WERI-Rb-1 (cell line): ENCODE data around the gene ARHGEF2.

Source experiments
- DNase-seq: peaks from one replicate; pipeline ENCODE4 v3.0.0-alpha.2; 2020
- H3K27ac ChIP-seq: fragments of 250-450 bp; sonication (Bioruptor Pico); 2 replicates; pipeline ENCODE4 v1.5.1; 2020; ENCODE audit warnings: mild to moderate bottlenecking, moderate library complexity
- H3K27me3 ChIP-seq: fragments of 250-450 bp; sonication (Bioruptor Pico); 2 replicates; pipeline ENCODE4 v1.5.1; 2021; ENCODE audit warnings: mild to moderate bottlenecking, low read depth, moderate library complexity; ENCODE audit not compliant: insufficient read depth, severe bottlenecking
- H3K36me3 ChIP-seq: fragments of 250-450 bp; sonication (Bioruptor Pico); 2 replicates; pipeline ENCODE4 v1.5.1; 2020; ENCODE audit warnings: mild to moderate bottlenecking, moderate library complexity
- H3K4me3 ChIP-seq: 2 replicates; pipeline ENCODE4 v1.5.1; 2011; ENCODE audit warnings: low read depth, mild to moderate bottlenecking, control low read depth, low read length
- H3K9me3 ChIP-seq: fragments of 250-450 bp; sonication (Bioruptor Pico); 2 replicates; pipeline ENCODE4 v1.5.1; 2021; ENCODE audit warnings: mild to moderate bottlenecking, moderate library complexity; ENCODE audit not compliant: severe bottlenecking
- TF ChIP-seq, protein P1 (sequence below): IDR thresholded peaks from 2 replicates; pipeline ENCODE4 v1.5.1; 2011; ENCODE audit warnings: low read depth, mild to moderate bottlenecking, control low read depth, inconsistent platforms, low read length

The ARHGEF2 gene

DNA sequence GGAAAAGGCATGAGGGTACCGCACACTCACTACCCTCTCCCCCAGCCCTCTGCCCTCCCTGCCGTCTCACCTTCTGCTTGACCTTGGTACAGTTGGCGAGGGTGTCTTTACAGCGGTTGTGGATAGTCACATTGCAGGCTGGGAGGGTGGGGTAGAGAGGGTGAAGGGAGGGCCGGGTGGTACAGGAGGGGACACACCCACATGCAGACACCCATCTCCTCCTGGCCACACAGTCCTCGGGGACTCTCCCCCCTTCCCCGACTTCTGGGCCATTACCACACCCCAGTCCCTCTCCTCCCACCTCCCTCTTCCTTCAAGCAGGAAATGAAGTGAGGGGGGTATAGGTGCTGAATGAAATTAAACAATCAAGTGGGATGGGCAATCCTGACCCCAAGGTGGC, 11.6 kb downstream of the ARHGEF2 start:
- Histone ChIP-seq H3K27me3 (no peaks in the 10 kb centered on the region), H3K4me3 (no peak overlapping the region), H3K9me3 (no peaks in the 10 kb centered on the region), H3K36me3 (peaks cover 88% of the 10 kb centered on the region), H3K27ac (peak overlapping the region; percentile 95)
- DNase-seq, result no peak
- TF ChIP-seq, protein P1, sequence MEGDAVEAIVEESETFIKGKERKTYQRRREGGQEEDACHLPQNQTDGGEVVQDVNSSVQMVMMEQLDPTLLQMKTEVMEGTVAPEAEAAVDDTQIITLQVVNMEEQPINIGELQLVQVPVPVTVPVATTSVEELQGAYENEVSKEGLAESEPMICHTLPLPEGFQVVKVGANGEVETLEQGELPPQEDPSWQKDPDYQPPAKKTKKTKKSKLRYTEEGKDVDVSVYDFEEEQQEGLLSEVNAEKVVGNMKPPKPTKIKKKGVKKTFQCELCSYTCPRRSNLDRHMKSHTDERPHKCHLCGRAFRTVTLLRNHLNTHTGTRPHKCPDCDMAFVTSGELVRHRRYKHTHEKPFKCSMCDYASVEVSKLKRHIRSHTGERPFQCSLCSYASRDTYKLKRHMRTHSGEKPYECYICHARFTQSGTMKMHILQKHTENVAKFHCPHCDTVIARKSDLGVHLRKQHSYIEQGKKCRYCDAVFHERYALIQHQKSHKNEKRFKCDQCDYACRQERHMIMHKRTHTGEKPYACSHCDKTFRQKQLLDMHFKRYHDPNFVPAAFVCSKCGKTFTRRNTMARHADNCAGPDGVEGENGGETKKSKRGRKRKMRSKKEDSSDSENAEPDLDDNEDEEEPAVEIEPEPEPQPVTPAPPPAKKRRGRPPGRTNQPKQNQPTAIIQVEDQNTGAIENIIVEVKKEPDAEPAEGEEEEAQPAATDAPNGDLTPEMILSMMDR, result no peak

DNA sequence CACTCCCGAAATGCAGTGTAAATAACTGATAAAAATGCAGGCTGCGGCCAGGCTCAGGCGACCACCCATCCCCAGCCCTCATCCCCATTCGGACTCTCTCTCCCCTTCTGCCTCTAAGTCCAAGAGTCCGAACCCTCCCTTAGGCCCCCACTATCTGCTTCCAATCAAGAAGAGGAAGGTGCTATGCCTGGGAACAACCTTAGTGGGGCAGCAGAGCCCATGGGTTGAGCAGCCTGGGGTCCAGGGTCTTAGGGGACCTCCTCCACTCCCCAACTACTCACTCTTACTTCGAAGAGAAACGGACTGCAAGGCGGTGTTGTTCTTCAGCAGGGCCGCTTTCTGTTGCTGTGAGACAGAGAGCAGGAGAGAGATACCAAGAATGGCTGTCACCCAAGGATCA, 12.2 kb downstream of the ARHGEF2 start:
- peak; percentile 55 for DNase-seq
- Histone ChIP-seq H3K27ac (no peak overlapping the region; the same call in 1 of the 2 replicates), H3K4me3 (no peak overlapping the region), H3K36me3 (peaks cover 93% of the 10 kb centered on the region), H3K9me3 (no peaks in the 10 kb centered on the region), H3K27me3 (no peaks in the 10 kb centered on the region)
- TF ChIP-seq, protein P1, result peak; percentile 80

DNA sequence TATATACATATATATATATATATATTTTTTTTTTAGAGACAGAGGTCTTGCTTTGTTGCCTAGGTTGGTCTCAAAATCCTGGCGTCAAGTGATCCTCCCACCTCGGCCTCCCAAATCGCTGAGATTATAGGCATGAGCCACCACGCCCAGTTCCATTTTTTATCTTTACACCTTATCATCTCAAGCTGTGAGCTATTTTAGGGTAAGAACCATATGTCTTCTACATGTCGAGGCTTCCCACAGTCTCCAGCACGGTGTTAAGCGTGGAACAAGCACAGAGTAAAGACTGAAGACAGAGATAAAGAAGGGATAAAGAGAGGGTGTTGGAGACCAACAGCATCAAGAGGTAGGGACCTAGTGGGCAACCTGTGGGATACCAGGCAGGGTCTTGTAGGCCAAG, 14.2 kb downstream of the ARHGEF2 start:
- peaks cover 98% of the 10 kb centered on the region for H3K36me3 ChIP-seq
- no peak overlapping the region for H3K4me3 ChIP-seq
- no peaks in the 10 kb centered on the region for H3K9me3 ChIP-seq
- no peaks in the 10 kb centered on the region for H3K27me3 ChIP-seq
- H3K27ac ChIP-seq, result no peak overlapping the region
- DNase-seq, result no peak
- TF ChIP-seq, protein P1, result no peak

DNA sequence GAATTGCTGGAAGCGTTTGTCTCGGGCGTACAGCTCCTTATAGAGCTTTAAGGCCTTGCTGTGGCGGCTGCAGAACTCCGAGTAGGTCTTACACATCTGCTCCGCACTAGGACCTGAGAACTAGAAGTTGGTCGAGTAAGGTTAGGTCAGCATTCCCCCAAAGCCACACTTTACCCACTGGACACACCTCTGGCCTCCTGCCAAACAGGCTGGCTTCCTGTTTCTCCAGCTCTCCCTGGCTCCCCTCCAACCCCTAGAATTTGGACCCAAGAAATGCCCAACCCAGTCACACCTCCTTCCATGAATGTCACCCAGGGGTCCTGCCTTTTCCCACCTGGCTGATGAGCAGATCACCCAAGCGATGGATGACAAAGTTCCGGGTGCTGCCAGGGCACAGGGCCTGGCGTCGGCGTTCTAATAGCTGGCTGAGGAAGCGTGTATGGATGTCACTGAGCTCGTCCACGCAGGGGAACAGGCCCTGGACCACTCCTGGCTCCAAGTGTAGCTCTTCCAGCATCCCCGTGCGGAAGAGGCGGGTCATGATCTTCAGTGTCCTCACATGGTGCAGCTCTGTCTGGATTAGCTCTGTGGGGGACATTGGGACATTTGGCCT, 15.6 kb downstream of the ARHGEF2 start:
- H3K27ac ChIP-seq, result no peak overlapping the region
- no peak for DNase-seq
- H3K9me3 ChIP-seq, result no peaks in the 10 kb centered on the region
- H3K4me3 ChIP-seq, result no peak overlapping the region
- peaks cover 98% of the 10 kb centered on the region for H3K36me3 ChIP-seq
- no peaks in the 10 kb centered on the region for H3K27me3 ChIP-seq
- TF ChIP-seq, protein P1, result no peak

DNA sequence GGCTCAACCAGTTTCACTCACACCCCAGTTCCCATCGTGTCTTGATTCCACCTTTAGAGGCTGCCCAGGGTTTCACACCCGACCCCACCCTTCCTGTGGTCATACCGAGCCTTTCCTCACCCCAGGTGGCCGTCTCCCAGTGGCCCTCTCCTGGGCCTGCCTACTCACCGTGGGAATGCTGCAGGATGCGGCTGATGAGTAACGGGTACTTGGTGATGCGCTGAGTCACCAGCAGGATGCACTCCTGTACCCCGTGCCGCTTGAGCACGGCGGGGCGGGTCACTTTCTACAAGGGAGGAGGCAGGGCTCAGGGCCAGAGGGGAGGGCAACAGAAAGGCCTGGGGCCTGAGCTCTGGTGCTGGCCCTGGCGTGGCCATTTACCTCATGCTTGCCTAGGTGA, 16.4 kb downstream of the ARHGEF2 start:
- Histone ChIP-seq H3K27ac (peak overlapping the region; percentile 32), H3K27me3 (no peaks in the 10 kb centered on the region), H3K9me3 (no peaks in the 10 kb centered on the region), H3K4me3 (no peak overlapping the region), H3K36me3 (peaks cover 98% of the 10 kb centered on the region)
- DNase-seq, result peak; percentile 52
- TF ChIP-seq, protein P1, result peak; percentile 31; the same call in 1 of the 2 replicates
